Gastroesophageal sphincter (tissue), 3 donors: Measurements from ENCODE around the gene C12orf42.

ENCODE experiments used
- CTCF ChIP-seq, 4 experiments: fragments of 200-600 bp in 2 of 4; fragments of 450-650 bp in 2 of 4; sonication (generic) in 1 of 4; IDR thresholded peaks; one replicate each; pipeline ENCODE4 v1.5.1; 2017 to 2019; ENCODE audit warnings: antibody characterized with exemption in 4 of 4, mild to moderate bottlenecking in 2 of 4, moderate library complexity in 2 of 4
- POLR2A ChIP-seq, 2 donors: fragments of 450-650 bp; IDR thresholded peaks; one replicate each; pipeline ENCODE4 v1.6.1; 2017; ENCODE audit warnings: antibody characterized with exemption in 2 of 2, mild to moderate bottlenecking in 2 of 2, moderate library complexity in 1 of 2

- TF ChIP-seq POLR2A (IDR thresholded peaks at IDR 0.05), result no peak
- TF ChIP-seq CTCF (IDR thresholded peaks at IDR 0.05), result no peak
Measured at GRCh38 chr12:103353913-103354312, 141.9 kb downstream of the C12orf42 start.
